ENCODE results near the gene C9. TPM values are rescaled to one million over a fixed set of nuclear protein-coding genes. Genes with fewer than 3 reads are reported as not detected.
"Not testable (repeated sequence)": the region's sequence is repeated elsewhere in the genome, so short reads cannot be mapped to it uniquely, and the experiment has no call there.

Gene C9
- total RNA-seq, 6 donors from 2014 or later = 0.31 to 0.51 TPM; not detected in 4

- WGBS, 2 donors = 60 to 72% methylated on average over 5 of the region's 5 CpGs
- no peak for TF ChIP-seq CTCF (IDR thresholded peaks at IDR 0.05)
- no peak for TF ChIP-seq POLR2A (IDR thresholded peaks at IDR 0.05)
- no peak for TF ChIP-seq EP300 (IDR thresholded peaks at IDR 0.05)
- TF ChIP-seq POLR2AphosphoS5 (IDR thresholded peaks at IDR 0.05) = no peak
- ATAC-seq (ENCODE audit: low FRiP score in 2 of 2) = peak in 1 of 2 donors; percentile 24
- Histone ChIP-seq H3K4me3 (no peak overlapping the region), H3K27me3 (no peaks in the 10 kb centered on the region), H3K36me3 (no peaks in the 10 kb centered on the region), H3K9me3 (no peaks in the 10 kb centered on the region), H3K27ac (peak overlapping the region in 1 of 4 donors; percentile 21), H3K4me1 (peaks cover 27 to 46% (median 37%) of the 10 kb centered on the region in 4 donors)
- no peak for DNase-seq
Observed at GRCh38 chr5:39405083-39405843, 41.0 kb upstream of the C9 start.

- H3K27me3 ChIP-seq; ATAC-seq (ENCODE audit: low FRiP score in 2 of 2); H3K9me3 ChIP-seq; H3K27ac ChIP-seq; H3K4me3 ChIP-seq; H3K36me3 ChIP-seq; DNase-seq: not testable (repeated sequence)
- peaks cover 26 to 43% (median 40%) of the 10 kb centered on the region in 4 donors for H3K4me1 ChIP-seq
- WGBS, 2 donors = 90 to 91% methylated on average over 3 of the region's 3 CpGs
Observed at GRCh38 chr5:39403761-39404160, 39.5 kb upstream of the C9 start.

- H3K4me3 ChIP-seq; H3K9me3 ChIP-seq; H3K27me3 ChIP-seq; DNase-seq; ATAC-seq (ENCODE audit: low FRiP score in 2 of 2); H3K36me3 ChIP-seq: not testable (repeated sequence)
- peak in 1 of 4 donors; percentile 50 for TF ChIP-seq EP300 (IDR thresholded peaks at IDR 0.05)
- TF ChIP-seq POLR2A (IDR thresholded peaks at IDR 0.05) = peak in 1 of 4 donors; percentile 26
- H3K4me1 ChIP-seq = peaks cover 27 to 43% (median 37%) of the 10 kb centered on the region in 4 donors
- H3K27ac ChIP-seq = peak overlapping the region in 3 of 4 donors; percentile 20 to 72 (median 69)
Observed at GRCh38 chr5:39402140-39402539, 37.8 kb upstream of the C9 start.

GRCh38 chr5:39400713-39401578, 36.7 kb upstream of the C9 start:
- Histone ChIP-seq H3K4me3 (no peak overlapping the region), H3K4me1 (peaks cover 27 to 47% (median 35%) of the 10 kb centered on the region in 4 donors), H3K27me3 (no peaks in the 10 kb centered on the region), H3K9me3 (no peaks in the 10 kb centered on the region), H3K27ac (peak overlapping the region; percentile 46 to 75 (median 70)), H3K36me3 (peaks cover 0 to 4% (median 0%) of the 10 kb centered on the region in 4 donors)
- 58 to 68% methylated on average over 5 of the region's 5 CpGs for WGBS, 2 donors
- no peak for DNase-seq
- ATAC-seq (ENCODE audit: low FRiP score in 2 of 2) = peak in 1 of 2 donors; percentile 13
- TF ChIP-seq POLR2AphosphoS5 (IDR thresholded peaks at IDR 0.05) (no peak), CTCF (IDR thresholded peaks at IDR 0.05) (no peak), EP300 (IDR thresholded peaks at IDR 0.05) (no peak), POLR2A (IDR thresholded peaks at IDR 0.05) (no peak)

- no peaks in the 10 kb centered on the region for H3K9me3 ChIP-seq
- WGBS, 2 donors = 60 to 71% methylated on average over 1 of the region's 1 CpG
- H3K27ac ChIP-seq = peak overlapping the region; percentile 61 to 75 (median 70)
- peaks cover 0 to 4% (median under 1%) of the 10 kb centered on the region in 4 donors for H3K36me3 ChIP-seq
- ATAC-seq (ENCODE audit: low FRiP score in 2 of 2) (peak; percentile 81 to 92), DNase-seq (peak in 1 of 2 donors; percentile 43)
- no peak overlapping the region for H3K4me3 ChIP-seq
- H3K27me3 ChIP-seq = no peaks in the 10 kb centered on the region
- peaks cover 32 to 47% (median 36%) of the 10 kb centered on the region in 4 donors for H3K4me1 ChIP-seq
- TF ChIP-seq CTCF (IDR thresholded peaks at IDR 0.05) (no peak), EP300 (IDR thresholded peaks at IDR 0.05) (peak in 2 of 4 donors; percentile 46 to 79), POLR2AphosphoS5 (IDR thresholded peaks at IDR 0.05) (peak in 1 of 2 donors; percentile 73)
Observed at GRCh38 chr5:39399135-39400036, 35.1 kb upstream of the C9 start.
